GM18505 (cell line): Measurements from ENCODE around the gene NOX3.

ENCODE experiments used
- ATAC-seq: cut with Tn5 transposase; IDR thresholded peaks from one replicate; pipeline ENCODE4 v1.9.1; 2021; ENCODE audit not compliant: unreplicated experiment
- POLR2A ChIP-seq: IDR thresholded peaks from 4 replicates; pipeline ENCODE4 v1.6.1; 2011; ENCODE audit warnings: borderline replicate concordance; ENCODE audit not compliant: insufficient read depth, insufficient read length; ENCODE audit errors: extremely low read depth

Gene NOX3

DNA sequence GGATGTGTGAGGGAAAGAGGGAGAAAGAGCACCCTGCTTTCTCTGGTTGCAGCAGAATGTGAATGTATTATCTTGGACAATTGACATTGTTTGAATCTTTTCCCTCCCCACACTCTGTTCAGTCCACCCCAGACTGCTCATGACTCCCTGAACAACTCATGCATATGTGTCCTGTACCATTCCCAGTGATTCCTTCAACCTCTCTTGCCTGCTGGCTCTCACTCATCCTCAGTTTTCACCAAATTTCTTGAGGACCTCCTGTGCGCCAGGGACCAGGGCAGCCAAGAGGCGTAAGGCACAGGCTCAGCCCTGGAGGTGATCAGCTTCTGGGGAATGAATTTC is 5.4 kb downstream of the NOX3 start:
- ATAC-seq, result no peak
- no peak for TF ChIP-seq POLR2A

DNA sequence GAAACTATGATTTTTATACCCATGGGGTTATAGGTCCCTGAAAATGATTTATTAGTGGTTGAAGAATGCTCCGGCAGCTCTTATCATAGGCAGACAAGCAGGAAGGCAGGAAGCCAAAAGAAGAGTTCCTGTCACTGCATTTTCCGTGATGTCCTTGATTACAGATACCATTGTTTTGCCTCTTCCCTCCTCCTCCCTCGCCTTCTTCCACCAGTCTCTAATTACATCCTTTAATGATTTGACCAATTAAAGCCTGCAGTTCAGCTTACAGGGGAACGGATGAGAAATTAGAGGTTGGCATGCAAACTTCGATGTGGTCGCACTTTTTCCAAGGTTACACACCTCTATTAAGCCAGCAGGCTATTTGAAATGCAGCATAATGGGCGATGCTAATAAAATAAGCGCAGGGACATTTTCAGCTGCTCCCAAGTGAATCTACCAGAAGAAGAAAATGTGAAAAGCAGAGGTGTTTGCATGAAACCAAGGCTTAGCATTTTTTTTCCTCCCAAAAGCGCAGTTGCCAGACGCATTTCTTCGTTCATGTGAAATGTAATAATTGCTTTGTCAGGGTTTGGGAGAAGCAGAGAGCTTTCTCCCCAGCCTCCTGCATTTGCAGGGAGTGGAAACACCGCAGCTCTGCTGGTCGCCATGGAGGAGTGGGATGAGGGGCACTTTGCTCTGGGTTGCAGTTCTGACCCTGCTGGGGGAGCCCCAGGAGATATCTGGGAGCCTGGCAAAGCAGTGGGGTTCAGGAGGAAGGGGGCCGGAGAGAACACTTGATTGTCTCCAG is 6.0 kb downstream of the NOX3 start:
- no peak for ATAC-seq
- no peak for TF ChIP-seq POLR2A

DNA sequence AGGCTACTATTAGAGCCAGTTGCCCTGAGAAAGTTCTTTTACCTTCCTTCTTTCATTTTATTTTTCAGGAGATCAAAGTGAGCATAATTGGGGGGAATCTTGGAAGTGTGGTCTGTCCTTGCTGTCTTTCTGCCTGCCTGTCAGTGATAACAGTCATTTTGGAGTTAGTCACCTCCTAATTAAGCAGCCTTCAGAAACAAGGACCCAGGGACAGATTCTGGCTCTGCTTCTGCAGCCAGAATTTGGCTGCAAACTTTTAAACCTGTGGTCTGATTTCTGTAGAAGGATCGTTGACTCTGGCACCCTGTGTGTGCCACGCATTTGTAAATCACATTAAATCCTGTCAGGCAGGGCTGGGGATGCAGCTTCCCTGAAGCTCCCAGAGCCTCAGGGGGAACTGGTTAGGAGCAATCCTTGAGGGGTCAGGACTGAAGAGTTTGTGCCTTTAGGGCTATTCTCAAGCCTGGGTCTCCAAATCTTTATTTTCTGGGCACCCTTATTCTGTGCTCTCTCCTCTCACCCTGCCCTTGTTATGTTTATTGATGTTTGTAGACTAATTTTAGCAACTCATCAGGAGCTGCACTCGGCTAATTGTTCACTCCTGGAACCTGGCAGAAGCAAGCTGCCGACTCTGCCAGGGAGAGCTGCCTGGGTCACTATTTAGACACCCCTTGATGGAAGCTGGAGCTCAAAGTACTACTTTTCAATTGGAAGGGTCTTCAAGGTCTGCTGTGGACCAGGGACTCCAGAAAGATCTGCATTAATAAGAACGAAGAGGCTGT is 6.8 kb downstream of the NOX3 start:
- ATAC-seq, result no peak
- TF ChIP-seq POLR2A, result no peak

DNA sequence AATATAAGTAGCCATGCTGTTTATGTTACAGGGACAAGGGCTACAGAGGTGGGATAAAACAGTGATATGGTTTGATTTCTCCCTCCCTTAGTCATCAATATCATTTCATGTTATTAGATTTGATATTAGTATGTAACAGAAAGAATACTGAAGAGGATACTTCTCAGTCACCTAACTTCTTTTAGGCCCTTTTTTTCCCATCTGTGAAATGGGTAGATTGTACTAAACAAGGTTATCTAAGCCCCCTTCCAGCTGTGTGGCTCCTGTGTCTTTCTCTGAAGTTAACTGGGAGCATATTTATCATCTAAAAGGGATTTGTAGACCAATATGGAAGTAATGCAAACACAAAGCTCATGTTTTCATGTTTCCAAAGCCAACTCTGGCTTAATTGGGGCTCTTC is 7.7 kb downstream of the NOX3 start:
- TF ChIP-seq POLR2A, result no peak
- no peak for ATAC-seq

DNA sequence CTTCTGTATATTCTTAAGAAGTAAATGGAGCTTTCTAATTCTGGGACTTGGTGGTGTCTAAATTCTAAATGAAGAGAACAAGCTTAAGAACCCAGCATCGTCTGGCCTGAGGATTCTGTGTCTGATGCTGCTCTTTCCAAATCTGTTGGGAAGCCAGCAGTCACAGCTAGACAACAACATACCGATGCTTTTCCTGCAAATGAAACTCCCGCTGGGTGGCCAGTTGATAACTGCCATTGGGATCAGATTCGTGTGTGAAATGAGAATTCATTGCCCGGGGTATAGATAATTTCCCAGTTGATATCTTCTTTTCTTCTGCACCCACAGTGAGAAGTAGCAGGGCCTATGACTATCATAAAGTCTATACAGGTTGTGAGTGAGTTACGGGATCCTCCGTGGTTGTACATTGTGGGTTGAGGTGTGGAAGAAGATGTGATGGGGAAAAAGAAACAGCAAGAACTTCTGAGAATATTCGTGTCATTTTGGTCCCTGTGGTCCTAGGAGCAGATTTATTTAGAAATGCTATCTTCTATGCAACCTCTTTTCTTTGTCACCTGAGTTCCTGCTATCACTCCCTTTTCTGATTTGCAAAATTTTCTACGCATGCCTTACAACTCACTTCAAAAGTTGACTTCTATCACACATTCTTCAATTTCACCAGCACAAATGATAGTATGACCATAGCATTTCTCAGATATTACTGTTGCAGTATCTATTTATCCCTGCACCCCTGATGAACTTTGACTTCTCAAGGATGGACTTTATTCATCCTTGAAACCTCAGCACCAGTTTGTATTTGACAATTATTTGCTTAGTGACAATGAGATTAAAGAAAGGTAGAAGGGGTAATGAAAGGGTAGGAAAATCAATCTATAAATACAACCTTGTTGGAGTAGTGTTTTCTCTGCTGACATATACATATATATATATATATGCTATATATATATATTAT is 10.4 kb downstream of the NOX3 start:
- TF ChIP-seq POLR2A, result no peak
- no peak for ATAC-seq

DNA sequence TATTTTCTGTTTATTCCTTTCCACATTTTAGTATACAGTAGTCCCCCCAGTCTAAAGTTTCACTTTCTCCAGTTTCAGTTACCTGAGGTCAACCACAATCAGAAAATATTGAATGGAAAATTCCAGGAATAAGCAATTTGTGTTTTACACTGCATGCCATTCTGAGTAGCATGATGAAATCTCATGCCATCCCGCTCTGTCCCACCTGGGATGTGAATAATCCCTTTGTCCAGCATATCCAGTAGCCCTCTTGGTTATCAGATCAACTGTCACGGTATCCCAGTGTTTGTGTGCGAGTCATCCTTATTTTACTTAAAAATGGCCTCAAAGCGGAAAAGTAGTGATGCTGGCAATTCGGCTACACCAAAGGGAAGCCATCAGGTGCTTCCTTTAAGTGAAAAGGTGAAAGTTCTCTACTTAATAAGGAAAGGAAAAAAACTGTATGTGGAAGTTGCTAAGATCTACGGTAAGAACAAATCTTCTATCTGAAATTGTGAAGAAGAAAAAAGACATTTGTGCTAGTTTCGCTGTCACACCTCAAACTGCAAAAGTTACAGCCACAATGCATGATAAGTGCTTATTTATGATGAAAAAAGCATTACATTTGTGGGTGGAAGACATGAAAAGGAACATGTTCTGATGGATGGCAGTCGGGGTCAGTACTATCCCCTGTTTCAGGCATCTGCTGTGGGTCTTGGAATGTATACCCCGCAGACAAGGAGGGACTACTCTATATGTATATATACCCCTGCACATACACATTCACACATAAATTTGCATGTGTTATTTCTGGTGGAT is 11.3 kb downstream of the NOX3 start:
- ATAC-seq, result no peak

DNA sequence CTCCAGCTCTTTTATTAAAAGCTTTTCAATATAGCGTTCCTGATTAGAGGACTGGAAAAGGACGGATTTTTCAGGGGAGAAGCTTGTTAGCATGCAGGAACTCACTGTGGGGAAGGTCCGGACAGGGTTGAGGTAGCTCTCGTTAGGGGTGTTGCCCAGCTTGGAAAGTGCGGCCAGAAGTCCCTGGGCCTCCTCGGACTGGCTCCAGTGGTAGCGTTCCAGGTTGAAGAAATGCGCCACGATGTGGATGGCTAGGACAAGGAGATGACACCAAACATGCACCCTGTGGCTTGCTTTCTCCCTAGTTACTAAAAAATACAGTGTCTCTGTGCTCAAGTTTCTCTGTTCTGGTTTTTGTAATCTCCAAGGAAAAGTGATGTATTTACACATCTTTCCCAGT is 12.5 kb downstream of the NOX3 start:
- ATAC-seq, result no peak
- no peak for TF ChIP-seq POLR2A

More for the DNA sequence above, 11.3 kb downstream of the NOX3 start:
- TF ChIP-seq POLR2A, result no peak

DNA sequence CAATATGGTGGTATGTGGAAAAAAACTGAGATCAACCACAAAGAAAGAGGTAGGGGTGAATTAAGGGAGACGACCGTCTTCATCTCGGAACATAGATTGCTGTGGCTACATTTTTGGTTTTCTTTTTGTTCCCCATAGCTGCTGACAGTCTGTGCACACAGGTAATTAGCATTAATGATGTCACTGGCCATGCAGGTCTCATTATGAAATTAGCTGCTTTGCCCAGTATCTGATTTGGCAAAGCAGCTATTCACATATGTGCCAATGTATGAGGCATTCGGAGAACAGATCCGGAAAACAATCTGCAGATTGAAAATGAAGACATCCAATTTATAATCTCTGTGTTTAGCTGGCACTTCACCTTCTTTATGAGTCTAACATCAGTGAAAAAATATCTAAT is 13.1 kb downstream of the NOX3 start:
- TF ChIP-seq POLR2A, result no peak
- no peak for ATAC-seq

DNA sequence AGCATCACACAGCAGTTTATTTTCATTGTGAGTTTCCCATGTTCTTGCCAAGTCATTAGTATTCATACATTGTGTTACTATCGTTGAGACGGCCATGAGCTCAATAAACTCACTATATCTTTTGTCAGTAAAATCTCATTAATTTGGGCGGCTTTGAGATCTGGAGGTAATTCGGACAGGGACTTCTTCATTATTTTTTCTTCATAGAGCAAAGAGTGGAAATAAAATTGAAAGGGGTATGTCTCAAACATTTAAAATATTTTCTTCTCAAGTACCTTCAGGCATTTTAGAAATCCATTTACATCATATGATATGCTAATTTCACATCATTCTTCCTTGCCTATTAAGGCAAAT is 14.6 kb downstream of the NOX3 start:
- no peak for ATAC-seq
- TF ChIP-seq POLR2A, result no peak

DNA sequence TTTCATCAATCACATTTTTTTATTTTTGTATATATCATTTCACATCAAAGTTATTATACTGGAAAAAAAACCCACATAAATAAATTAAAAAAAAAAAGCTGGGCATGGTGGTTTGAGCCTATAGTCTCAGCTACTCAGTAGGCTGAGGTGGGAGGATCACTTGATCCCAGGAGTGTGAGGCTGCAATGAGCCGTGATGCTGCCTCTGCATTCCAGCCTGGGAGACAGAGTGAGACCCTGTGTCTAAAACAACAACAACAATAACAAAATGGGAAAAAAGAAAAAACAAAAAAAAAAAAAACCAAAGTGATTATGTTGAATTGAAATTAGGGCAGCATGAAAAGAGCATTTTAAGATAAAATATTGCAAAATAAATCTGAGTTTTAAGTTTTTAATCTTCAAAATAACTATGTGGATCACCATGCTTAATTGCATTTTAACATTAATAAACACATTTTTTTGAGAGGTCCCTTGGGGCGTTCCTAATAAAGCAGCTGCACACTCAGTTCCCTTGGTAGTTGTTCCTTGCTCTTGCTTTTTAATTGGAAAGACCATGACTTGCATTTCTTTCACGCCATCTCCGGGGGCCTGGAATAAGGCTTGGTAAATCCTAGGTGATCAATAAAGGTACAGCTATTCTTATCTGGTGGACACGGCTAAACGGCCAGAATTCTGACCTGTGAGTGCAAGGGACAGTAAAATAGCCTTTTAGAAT is 15.1 kb downstream of the NOX3 start:
- no peak for TF ChIP-seq POLR2A
- ATAC-seq, result no peak

DNA sequence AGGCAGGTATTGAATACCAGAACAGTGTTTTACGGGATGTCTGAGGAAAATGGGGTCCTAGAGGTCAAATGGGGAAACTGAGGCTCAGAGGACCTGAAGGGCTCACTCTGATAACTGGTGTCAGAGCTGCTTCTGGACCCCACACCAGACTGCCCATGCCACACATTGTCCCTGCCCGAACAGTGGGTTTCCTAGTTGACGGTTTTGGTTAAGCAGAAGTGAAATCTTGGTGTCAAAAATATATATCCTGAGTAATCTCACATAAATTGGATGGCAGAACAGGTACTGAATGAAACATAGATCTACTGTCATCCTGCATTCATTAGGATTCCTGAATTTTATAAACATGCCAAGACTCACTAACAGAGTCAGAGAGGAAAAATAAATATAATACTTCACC is 16.3 kb downstream of the NOX3 start:
- ATAC-seq, result no peak

More for the DNA sequence above, 16.3 kb downstream of the NOX3 start:
- TF ChIP-seq POLR2A, result no peak
